ENCODE results near the gene S100A8.
A peak's percentile ranks its signal among the peaks of the same experiment; 100 is the strongest.

S100A8 gene

GRCh38 chr1:153401461-153401860 lies 10.6 kb upstream of the S100A8 start:
- DNase-seq (ENCODE audit: low read depth), result no peak
- H3K4me3 ChIP-seq (ENCODE audit: low read length), result no peak overlapping the region
- no peak for TF ChIP-seq CTCF (IDR thresholded peaks at IDR 0.05; ENCODE audit: insufficient read depth, low read depth, low read length, missing control alignments)

GRCh38 chr1:153400244-153400643 lies 9.4 kb upstream of the S100A8 start:
- TF ChIP-seq CTCF (IDR thresholded peaks at IDR 0.05; ENCODE audit: insufficient read depth, low read depth, low read length, missing control alignments), result peak; percentile 32

DNA sequence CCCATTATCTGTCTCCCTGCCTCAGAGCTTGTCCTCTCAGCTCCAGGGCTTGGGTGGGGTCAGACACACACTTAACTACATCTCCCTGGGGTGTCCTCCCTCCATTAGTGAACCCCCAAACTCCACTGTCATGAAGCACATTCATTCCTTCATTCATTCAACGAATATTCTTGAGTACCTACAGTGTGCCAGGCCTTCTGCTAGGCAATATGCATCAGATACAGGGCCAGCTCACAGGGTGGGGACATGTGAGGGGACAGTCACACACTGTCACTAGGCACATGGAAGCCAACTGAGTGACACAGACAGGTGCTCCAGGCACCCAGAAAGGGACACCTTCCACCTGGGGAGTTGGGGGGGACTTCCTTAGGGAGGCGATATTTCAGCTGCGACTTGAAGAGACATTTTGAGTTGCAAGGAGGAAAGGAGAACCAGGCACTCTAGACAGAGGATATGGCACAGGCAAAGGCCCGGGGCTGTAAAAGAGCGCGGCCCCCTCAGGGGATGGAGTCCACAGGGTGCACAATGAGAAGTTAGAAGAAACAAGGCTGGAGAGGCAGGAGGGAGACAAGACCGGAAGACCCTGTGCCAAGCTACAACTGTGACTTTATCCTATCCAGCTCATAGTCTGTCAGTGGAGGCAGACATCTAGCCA lies 8.7 kb upstream of the S100A8 start:
- no peak overlapping the region for H3K4me3 ChIP-seq (ENCODE audit: low read length)
- no peak for TF ChIP-seq CTCF (IDR thresholded peaks at IDR 0.05; ENCODE audit: insufficient read depth, low read depth, low read length, missing control alignments)
- DNase-seq (ENCODE audit: low read depth), result no peak

More at GRCh38 chr1:153400244-153400643, 9.4 kb upstream of the S100A8 start:
- DNase-seq (ENCODE audit: low read depth), result peak; percentile 40
- H3K4me3 ChIP-seq (ENCODE audit: low read length), result no peak overlapping the region

DNA sequence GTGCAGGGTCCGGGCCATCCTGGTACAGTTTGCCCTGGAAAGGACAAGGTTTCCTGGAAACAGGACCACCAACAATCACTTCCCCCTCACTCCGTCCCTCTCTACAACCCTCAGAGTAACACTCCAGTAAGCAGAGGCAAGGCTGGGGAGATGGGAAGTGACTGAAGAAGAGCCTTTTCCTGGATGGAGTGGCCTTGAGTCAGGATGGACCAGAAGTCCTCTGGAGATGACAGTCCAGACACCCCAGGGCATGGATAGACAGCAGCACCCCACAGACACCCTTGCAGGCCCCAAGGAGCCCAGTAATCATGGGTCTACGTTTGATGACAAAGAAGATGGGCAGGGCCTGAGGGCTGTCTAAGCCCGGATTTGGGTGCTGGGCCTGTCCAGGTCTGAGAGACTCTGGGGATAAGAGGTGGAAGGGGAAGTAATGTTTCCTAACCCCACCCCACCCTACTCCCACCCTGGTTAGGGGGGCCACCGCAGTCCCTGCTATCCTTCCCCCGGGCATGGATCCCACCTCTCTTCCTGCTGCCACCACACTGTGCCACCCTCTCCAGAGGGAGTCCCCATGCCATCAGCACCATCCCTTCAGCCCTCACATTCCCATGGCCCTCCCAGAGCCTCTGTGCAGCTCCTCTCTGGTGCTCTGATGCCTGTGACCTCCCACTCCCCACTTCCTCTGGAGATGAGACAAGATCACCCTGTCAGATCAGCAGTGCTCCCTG lies 7.2 kb upstream of the S100A8 start:
- no peak overlapping the region for H3K4me3 ChIP-seq (ENCODE audit: low read length)
- DNase-seq (ENCODE audit: low read depth), result no peak
- no peak for TF ChIP-seq CTCF (IDR thresholded peaks at IDR 0.05; ENCODE audit: insufficient read depth, low read depth, low read length, missing control alignments)

DNA sequence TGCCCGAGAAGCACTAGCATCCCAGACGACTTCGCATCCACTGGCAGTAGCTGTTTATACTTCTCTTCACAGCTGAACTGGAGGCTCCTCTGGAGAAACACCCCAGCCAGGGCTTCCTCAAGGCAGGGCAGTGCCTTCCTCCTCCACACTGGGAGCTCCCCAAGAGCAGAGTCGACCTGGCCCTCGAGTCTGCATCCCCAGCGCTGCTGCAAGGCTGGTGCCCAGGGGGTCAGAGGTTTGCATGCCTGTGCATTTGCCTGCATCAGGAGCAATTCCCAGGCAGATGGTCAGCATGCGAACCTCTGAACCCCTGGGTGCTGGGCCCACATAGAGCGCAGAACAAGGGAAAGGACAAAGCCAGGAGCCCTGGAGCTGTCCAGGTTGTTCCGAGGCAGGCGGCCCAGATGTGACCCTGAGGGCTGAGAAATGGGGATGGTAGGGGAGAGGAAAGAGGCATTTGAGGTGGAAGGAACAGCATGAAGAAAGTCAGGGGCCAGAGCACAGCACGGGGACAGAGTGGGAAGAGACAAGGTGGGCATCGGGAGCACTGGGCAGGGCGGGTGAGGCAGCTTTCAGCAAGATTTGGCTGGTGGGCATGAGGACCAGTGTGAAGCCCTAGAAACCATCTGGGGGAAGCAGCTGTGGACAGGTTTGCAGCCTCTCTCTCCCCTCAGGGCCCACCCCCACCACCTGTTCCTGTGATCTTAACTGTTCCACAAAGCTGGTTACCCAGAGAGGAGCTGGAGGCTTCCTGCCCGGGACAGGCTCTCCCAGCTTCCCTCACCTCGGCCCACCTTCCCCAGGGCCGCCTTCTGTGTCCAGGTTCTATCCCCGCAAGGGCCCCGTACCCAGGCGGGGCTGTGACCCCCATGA lies 6.4 kb upstream of the S100A8 start:
- DNase-seq (ENCODE audit: low read depth), result no peak
- no peak overlapping the region for H3K4me3 ChIP-seq (ENCODE audit: low read length)
- TF ChIP-seq CTCF (IDR thresholded peaks at IDR 0.05; ENCODE audit: insufficient read depth, low read depth, low read length, missing control alignments), result no peak

DNA sequence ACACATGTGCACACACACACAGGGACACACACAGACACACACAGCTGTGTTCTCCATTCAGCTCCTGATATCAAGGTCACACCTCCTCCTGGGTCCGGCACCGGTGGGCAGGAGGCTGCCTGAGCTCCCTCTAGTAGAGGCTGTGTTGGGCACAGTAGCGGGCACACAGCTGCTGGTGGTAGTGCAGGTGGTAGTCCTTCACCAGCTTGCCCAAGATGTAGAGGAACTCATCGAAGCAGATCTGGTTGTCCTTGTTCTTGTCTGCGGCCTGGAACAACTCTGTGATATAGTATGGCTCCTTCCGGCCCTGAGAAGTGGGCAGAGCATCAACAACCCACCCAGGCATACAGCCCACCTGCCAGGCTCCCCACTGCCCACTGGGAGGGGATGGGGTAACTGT lies 5.6 kb upstream of the S100A8 start:
- no peak for DNase-seq (ENCODE audit: low read depth)
- no peak overlapping the region for H3K4me3 ChIP-seq (ENCODE audit: low read length)
- no peak for TF ChIP-seq CTCF (IDR thresholded peaks at IDR 0.05; ENCODE audit: insufficient read depth, low read depth, low read length, missing control alignments)
